K562 (cell line): ENCODE results near the gene C16orf92. TPM values are rescaled to one million over a fixed set of nuclear protein-coding genes. Genes with fewer than 3 reads are reported as not detected.

Experiments used
- CREM ChIP-seq: IDR thresholded peaks from 2 replicates; pipeline ENCODE4 v1.6.1; 2014; ENCODE audit warnings: antibody characterized with exemption, low read depth
- E2F8 ChIP-seq: fragments of 450-650 bp; IDR thresholded peaks from 2 replicates; pipeline ENCODE4 v1.7.1; 2018; ENCODE audit warnings: mild to moderate bottlenecking, low read depth; ENCODE audit not compliant: partially characterized antibody
- FOXA1 ChIP-seq: fragments of 450-650 bp; IDR thresholded peaks from 2 replicates; pipeline ENCODE4 v1.6.1; 2016; ENCODE audit warnings: mild to moderate bottlenecking, borderline replicate concordance
- IFI16 ChIP-seq: fragments of 250-450 bp; sonication (Bioruptor Pico); IDR thresholded peaks from 2 replicates; pipeline ENCODE4 v2.1.2; 2022; ENCODE audit warnings: mild to moderate bottlenecking, inconsistent platforms
- MAZ ChIP-seq, 2 experiments: fragments of 450-650 bp in 1 of 2; sonication (generic) in 1 of 2; formaldehyde crosslinking; IDR thresholded peaks in 1 of 2; conservative IDR thresholded peaks in 1 of 2; 2 replicates each; pipeline versions ENCODE4 v1.4.0 to v1.5.0; 2020; ENCODE audit warnings: mild to moderate bottlenecking in 1 of 2, missing genetic modification reagents in 1 of 2
- NFRKB ChIP-seq: fragments of 450-650 bp; IDR thresholded peaks from 2 replicates; pipeline ENCODE4 v1.6.1; 2016; ENCODE audit warnings: low read depth
- PTRF ChIP-seq: fragments of 450-650 bp; IDR thresholded peaks from 2 replicates; pipeline ENCODE4 v1.6.1; 2016; ENCODE audit warnings: mild to moderate bottlenecking, missing genetic modification characterization, missing compliant biosample characterization
- RUNX1 ChIP-seq: sonication (generic); IDR thresholded peaks from 2 replicates; pipeline ENCODE4 v1.6.1; 2016; ENCODE audit warnings: antibody characterized with exemption, low read depth
- SIN3B ChIP-seq: fragments of 450-650 bp; IDR thresholded peaks from 2 replicates; pipeline ENCODE4 v1.6.1; 2017; ENCODE audit warnings: low read depth, mild to moderate bottlenecking, moderate library complexity
- SRSF3 ChIP-seq: fragments of 200-400 bp; formaldehyde crosslinking; IDR thresholded peaks from 2 replicates; pipeline ENCODE4 v1.6.1; 2016; ENCODE audit warnings: mild to moderate bottlenecking, low read length, moderate library complexity; ENCODE audit not compliant: insufficient read depth
- TAF1 ChIP-seq: IDR thresholded peaks from 2 replicates; pipeline ENCODE4 v1.6.1; 2011; ENCODE audit warnings: mild to moderate bottlenecking, low read length, moderate library complexity; ENCODE audit not compliant: insufficient read depth, control insufficient read depth, severe bottlenecking; ENCODE audit errors: extremely low read depth
- ZBTB8A ChIP-seq: fragments of 450-650 bp; IDR thresholded peaks from 2 replicates; pipeline ENCODE4 v1.6.1; 2018; ENCODE audit warnings: mild to moderate bottlenecking, moderate library complexity; ENCODE audit not compliant: partially characterized antibody
- ZNF175 ChIP-seq: fragments of 200-800 bp; sonication (Bioruptor generic); IDR thresholded peaks from 2 replicates; pipeline ENCODE4 v1.6.1; 2016; ENCODE audit warnings: low read depth, mild to moderate bottlenecking, missing genetic modification characterization, missing compliant biosample characterization
- ZNF277 ChIP-seq: fragments of 250-450 bp; sonication (Bioruptor Pico); IDR thresholded peaks from 2 replicates; pipeline ENCODE4 v1.8.0; 2022; ENCODE audit warnings: inconsistent platforms, mild to moderate bottlenecking, moderate library complexity, borderline replicate concordance
- polyA plus RNA-seq, 8 experiments: library from polyadenylated mRNA; depleted of rRNA in 4 of 8; stranded (reverse) in 5 of 8; unstranded in 3 of 8; fragments of >200 nt; fragmentation: Nextera tagmentation in 2 of 8; fragmentation: Illumina TruSeq in 1 of 8; extraction: Ambion mirVana in 2 of 8; extraction: Trizol in 1 of 8; gene quantifications; 2 replicates each; pipeline versions ENCODE4 v1.2.1 to v1.2.3, GENCODE V29; 2011 to 2014; ENCODE audit warnings: inconsistent platforms in 1 of 8, missing spikeins in 1 of 8
- total RNA-seq, 7 experiments: library from RNA; depleted of rRNA in 6 of 7; stranded (reverse); fragments of >200 nt in 6 of 7; fragmentation: Illumina TruSeq in 2 of 7; extraction: Trizol in 2 of 7; gene quantifications; 2 replicates each; pipeline versions ENCODE4 v1.2.1 to v1.2.3, GENCODE V29; 2011 to 2021; ENCODE audit warnings: low replicate concordance in 1 of 7
- TF ChIP-seq, protein P1 (sequence below): fragments of 200-800 bp; sonication (Bioruptor generic); IDR thresholded peaks from 2 replicates; pipeline ENCODE4 v1.6.1; 2017; ENCODE audit warnings: missing genetic modification characterization, missing compliant biosample characterization
- TF ChIP-seq, protein P2 (sequence below), 2 experiments: fragments of 450-650 bp; conservative IDR thresholded peaks; 2 replicates each; pipeline ENCODE4 v1.6.1; 2017; ENCODE audit warnings: mild to moderate bottlenecking in 2 of 2, moderate library complexity in 2 of 2
- TF ChIP-seq, protein P3 (sequence below): fragments of 450-650 bp; IDR thresholded peaks from one replicate; pipeline ENCODE4 v1.6.1; 2018; ENCODE audit warnings: mild to moderate bottlenecking, moderate library complexity; ENCODE audit not compliant: partially characterized antibody

Gene C16orf92
- total and polyA plus RNA-seq, 9 of the 15 experiments (the other 6 are each of a cell fraction or from before 2014, with no cell fraction given): not detected

DNA sequence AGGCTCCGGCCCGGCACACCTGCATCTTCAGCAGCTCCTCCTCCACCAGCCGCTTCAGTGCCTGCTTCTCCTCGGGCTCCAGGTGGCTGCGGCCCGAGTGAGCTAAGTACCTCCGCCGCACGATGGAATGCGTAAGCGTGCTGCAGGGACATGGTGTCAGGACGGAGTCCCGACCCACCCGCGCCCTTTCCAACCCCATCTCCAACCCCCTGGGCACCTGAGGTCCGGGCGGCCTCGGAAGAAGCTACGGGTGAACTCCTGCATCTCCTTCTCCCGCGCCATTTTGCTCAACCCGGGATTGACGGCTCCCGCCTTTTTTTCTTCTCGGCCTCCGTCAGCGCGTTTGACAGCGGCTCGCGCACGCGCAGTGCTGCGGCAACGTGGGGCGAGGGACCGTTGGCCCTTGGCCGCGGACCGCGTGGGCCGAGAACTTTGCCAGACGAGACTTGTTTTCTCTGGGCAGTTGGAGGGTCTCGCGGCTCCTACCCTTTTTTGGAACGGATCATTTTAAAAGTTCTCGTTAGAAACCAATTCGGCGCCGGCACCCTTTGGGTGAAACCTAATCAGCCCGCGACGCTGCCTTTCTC is 27.6 kb upstream of the C16orf92 start, which contains the start of gene HIRIP3 (continued):
- peak; percentile 44 for TF ChIP-seq TAF1
- TF ChIP-seq PTRF (tag): no peak
- no peak for TF ChIP-seq ZBTB8A
- TF ChIP-seq SIN3B: no peak
- TF ChIP-seq CREM: no peak
- 0 out of 2 replicates have a peak, but pooled peaks have one; percentile 12 for TF ChIP-seq RUNX1
- TF ChIP-seq NFRKB: peak; percentile 97; the same call in 1 of the 2 replicates
- TF ChIP-seq ZNF175 (CRISPR knock-in tag): peak; percentile 77; the same call in 1 of the 2 replicates
- no peak for TF ChIP-seq SRSF3
- TF ChIP-seq ZNF277 (CRISPR knock-in tag): no peak
- TF ChIP-seq E2F8: peak; percentile 85
- TF ChIP-seq FOXA1: no peak
- TF ChIP-seq, protein P1, sequence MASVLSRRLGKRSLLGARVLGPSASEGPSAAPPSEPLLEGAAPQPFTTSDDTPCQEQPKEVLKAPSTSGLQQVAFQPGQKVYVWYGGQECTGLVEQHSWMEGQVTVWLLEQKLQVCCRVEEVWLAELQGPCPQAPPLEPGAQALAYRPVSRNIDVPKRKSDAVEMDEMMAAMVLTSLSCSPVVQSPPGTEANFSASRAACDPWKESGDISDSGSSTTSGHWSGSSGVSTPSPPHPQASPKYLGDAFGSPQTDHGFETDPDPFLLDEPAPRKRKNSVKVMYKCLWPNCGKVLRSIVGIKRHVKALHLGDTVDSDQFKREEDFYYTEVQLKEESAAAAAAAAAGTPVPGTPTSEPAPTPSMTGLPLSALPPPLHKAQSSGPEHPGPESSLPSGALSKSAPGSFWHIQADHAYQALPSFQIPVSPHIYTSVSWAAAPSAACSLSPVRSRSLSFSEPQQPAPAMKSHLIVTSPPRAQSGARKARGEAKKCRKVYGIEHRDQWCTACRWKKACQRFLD: peak; percentile 96; the same call in 1 of the 2 replicates
- TF ChIP-seq, protein P2, sequence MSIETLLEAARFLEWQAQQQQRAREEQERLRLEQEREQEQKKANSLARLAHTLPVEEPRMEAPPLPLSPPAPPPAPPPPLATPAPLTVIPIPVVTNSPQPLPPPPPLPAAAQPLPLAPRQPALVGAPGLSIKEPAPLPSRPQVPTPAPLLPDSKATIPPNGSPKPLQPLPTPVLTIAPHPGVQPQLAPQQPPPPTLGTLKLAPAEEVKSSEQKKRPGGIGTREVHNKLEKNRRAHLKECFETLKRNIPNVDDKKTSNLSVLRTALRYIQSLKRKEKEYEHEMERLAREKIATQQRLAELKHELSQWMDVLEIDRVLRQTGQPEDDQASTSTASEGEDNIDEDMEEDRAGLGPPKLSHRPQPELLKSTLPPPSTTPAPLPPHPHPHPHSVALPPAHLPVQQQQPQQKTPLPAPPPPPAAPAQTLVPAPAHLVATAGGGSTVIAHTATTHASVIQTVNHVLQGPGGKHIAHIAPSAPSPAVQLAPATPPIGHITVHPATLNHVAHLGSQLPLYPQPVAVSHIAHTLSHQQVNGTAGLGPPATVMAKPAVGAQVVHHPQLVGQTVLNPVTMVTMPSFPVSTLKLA (conservative IDR thresholded peaks at IDR 0.05): peak; percentile 94 to 95
- TF ChIP-seq, protein P3, sequence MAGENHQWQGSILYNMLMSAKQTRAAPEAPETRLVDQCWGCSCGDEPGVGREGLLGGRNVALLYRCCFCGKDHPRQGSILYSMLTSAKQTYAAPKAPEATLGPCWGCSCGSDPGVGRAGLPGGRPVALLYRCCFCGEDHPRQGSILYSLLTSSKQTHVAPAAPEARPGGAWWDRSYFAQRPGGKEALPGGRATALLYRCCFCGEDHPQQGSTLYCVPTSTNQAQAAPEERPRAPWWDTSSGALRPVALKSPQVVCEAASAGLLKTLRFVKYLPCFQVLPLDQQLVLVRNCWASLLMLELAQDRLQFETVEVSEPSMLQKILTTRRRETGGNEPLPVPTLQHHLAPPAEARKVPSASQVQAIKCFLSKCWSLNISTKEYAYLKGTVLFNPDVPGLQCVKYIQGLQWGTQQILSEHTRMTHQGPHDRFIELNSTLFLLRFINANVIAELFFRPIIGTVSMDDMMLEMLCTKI: no peak
- TF ChIP-seq MAZ (CRISPR knock-in tag; conservative IDR thresholded peaks at IDR 0.05 in 1 of 2, IDR thresholded peaks at IDR 0.05 in 1 of 2): no peak; a peak in 1 of 4 replicates
- TF ChIP-seq IFI16 (CRISPR knock-in tag): no peak
